ENCODE data around the gene ZBTB20. TPM values are rescaled to one million over a fixed set of nuclear protein-coding genes. Genes with fewer than 3 reads are reported as not detected.
"Not testable (repeated sequence)": the region's sequence is repeated elsewhere in the genome, so short reads cannot be mapped to it uniquely, and the experiment has no call there.

ZBTB20 gene
- total RNA-seq, 1 donor, result 32.9 TPM

DNA sequence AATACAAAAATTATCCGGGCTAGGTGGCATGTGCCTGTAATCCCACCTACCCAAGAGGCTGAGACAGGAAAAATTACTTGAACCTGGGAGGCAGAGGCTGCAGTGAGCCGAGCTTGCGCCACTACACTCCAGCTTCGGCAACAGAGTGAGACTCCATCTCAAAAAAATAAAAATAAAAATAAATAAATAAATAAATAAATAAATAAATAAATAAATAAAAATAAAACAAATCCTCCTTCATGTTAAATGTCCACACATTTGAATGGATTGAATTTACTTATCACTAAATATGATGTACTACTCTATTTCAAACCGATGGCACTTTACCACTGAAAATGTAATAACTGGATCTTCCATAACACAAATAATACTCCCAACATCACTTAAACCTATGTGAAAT, 36.3 kb downstream of the ZBTB20 start:
- no peak overlapping the region for H2AFZ ChIP-seq (ENCODE audit: low read length)
- peaks cover 4% of the 10 kb centered on the region for H3K4me1 ChIP-seq (ENCODE audit: insufficient read depth, low read length)
- no peak for DNase-seq (ENCODE audit: insufficient read length, low spot score, missing footprints)
- H3K4me3 ChIP-seq (ENCODE audit: insufficient read depth, low read length), result no peak overlapping the region
- H3K27ac ChIP-seq (ENCODE audit: low read depth, low read length), result no peak overlapping the region
- no peak overlapping the region for H3K4me2 ChIP-seq (ENCODE audit: insufficient read depth, low read length)
- H3K9me3 ChIP-seq (ENCODE audit: low read depth, low read length), result no peaks in the 10 kb centered on the region
- no peaks in the 10 kb centered on the region for H4K20me1 ChIP-seq (ENCODE audit: insufficient read depth, low read length)
- H3K36me3 ChIP-seq (ENCODE audit: insufficient read depth, low read length), result no peaks in the 10 kb centered on the region
- no peaks in the 10 kb centered on the region for H3K79me2 ChIP-seq (ENCODE audit: insufficient read depth, low read length)
- TF ChIP-seq, protein P1, sequence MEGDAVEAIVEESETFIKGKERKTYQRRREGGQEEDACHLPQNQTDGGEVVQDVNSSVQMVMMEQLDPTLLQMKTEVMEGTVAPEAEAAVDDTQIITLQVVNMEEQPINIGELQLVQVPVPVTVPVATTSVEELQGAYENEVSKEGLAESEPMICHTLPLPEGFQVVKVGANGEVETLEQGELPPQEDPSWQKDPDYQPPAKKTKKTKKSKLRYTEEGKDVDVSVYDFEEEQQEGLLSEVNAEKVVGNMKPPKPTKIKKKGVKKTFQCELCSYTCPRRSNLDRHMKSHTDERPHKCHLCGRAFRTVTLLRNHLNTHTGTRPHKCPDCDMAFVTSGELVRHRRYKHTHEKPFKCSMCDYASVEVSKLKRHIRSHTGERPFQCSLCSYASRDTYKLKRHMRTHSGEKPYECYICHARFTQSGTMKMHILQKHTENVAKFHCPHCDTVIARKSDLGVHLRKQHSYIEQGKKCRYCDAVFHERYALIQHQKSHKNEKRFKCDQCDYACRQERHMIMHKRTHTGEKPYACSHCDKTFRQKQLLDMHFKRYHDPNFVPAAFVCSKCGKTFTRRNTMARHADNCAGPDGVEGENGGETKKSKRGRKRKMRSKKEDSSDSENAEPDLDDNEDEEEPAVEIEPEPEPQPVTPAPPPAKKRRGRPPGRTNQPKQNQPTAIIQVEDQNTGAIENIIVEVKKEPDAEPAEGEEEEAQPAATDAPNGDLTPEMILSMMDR (IDR thresholded peaks at IDR 0.05; ENCODE audit: extremely low read depth, low read depth, low read length), result no peak
- no peaks in the 10 kb centered on the region for H3K27me3 ChIP-seq (ENCODE audit: insufficient read depth, low read length)

DNA sequence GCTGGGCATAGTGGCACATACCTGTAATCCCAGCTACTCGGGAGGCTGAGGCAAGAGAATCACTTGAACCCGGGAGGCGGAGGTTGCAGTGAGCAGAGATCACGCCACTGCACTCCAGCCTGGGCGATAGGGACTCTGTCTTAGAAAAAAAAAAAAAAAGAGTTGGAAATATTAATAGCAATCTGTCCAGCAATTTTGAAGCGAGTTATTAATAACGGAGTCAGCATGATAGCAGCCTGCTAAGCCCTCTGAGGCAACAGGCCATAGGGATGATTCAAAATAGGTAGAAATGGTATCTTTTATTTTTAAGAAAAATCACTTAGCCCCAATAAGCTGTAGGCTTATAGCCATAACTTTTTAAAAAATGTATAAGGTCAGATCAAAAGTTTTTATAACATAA, 37.0 kb downstream of the ZBTB20 start:
- H3K27me3 ChIP-seq (ENCODE audit: insufficient read depth, low read length); H3K4me3 ChIP-seq (ENCODE audit: insufficient read depth, low read length); H4K20me1 ChIP-seq (ENCODE audit: insufficient read depth, low read length); H2AFZ ChIP-seq (ENCODE audit: low read length); H3K4me2 ChIP-seq (ENCODE audit: insufficient read depth, low read length); H3K4me1 ChIP-seq (ENCODE audit: insufficient read depth, low read length); H3K79me2 ChIP-seq (ENCODE audit: insufficient read depth, low read length); H3K36me3 ChIP-seq (ENCODE audit: insufficient read depth, low read length); H3K9me3 ChIP-seq (ENCODE audit: low read depth, low read length); DNase-seq (ENCODE audit: insufficient read length, low spot score, missing footprints); H3K27ac ChIP-seq (ENCODE audit: low read depth, low read length): not testable (repeated sequence)

GRCh38 chr3:115108614-115109013, 38.5 kb downstream of the ZBTB20 start:
- no peaks in the 10 kb centered on the region for H3K36me3 ChIP-seq (ENCODE audit: insufficient read depth, low read length)
- H3K79me2 ChIP-seq (ENCODE audit: insufficient read depth, low read length), result no peaks in the 10 kb centered on the region
- H2AFZ ChIP-seq (ENCODE audit: low read length), result no peak overlapping the region
- H4K20me1 ChIP-seq (ENCODE audit: insufficient read depth, low read length), result no peaks in the 10 kb centered on the region
- DNase-seq (ENCODE audit: insufficient read length, low spot score, missing footprints), result no peak
- H3K4me3 ChIP-seq (ENCODE audit: insufficient read depth, low read length), result no peak overlapping the region
- H3K27ac ChIP-seq (ENCODE audit: low read depth, low read length), result no peak overlapping the region
- H3K27me3 ChIP-seq (ENCODE audit: insufficient read depth, low read length), result no peaks in the 10 kb centered on the region
- peaks cover 2% of the 10 kb centered on the region for H3K4me1 ChIP-seq (ENCODE audit: insufficient read depth, low read length)
- TF ChIP-seq, protein P1 (IDR thresholded peaks at IDR 0.05; ENCODE audit: extremely low read depth, low read depth, low read length), result no peak
- H3K4me2 ChIP-seq (ENCODE audit: insufficient read depth, low read length), result no peak overlapping the region
- no peaks in the 10 kb centered on the region for H3K9me3 ChIP-seq (ENCODE audit: low read depth, low read length)

- H3K4me3 ChIP-seq (ENCODE audit: insufficient read depth, low read length), result no peak overlapping the region
- no peaks in the 10 kb centered on the region for H3K36me3 ChIP-seq (ENCODE audit: insufficient read depth, low read length)
- no peaks in the 10 kb centered on the region for H3K9me3 ChIP-seq (ENCODE audit: low read depth, low read length)
- H2AFZ ChIP-seq (ENCODE audit: low read length), result no peak overlapping the region
- no peak overlapping the region for H3K4me2 ChIP-seq (ENCODE audit: insufficient read depth, low read length)
- peak; percentile 51 for DNase-seq (ENCODE audit: insufficient read length, low spot score, missing footprints)
- no peaks in the 10 kb centered on the region for H3K79me2 ChIP-seq (ENCODE audit: insufficient read depth, low read length)
- H3K27me3 ChIP-seq (ENCODE audit: insufficient read depth, low read length), result no peaks in the 10 kb centered on the region
- no peak overlapping the region for H3K27ac ChIP-seq (ENCODE audit: low read depth, low read length)
- H4K20me1 ChIP-seq (ENCODE audit: insufficient read depth, low read length), result no peaks in the 10 kb centered on the region
- H3K4me1 ChIP-seq (ENCODE audit: insufficient read depth, low read length), result peaks cover 12% of the 10 kb centered on the region
- TF ChIP-seq, protein P1 (IDR thresholded peaks at IDR 0.05; ENCODE audit: extremely low read depth, low read depth, low read length), result no peak
Measured at GRCh38 chr3:115102046-115102445, 45.0 kb downstream of the ZBTB20 start.
